NCI-H524 treated with DMSO at 0.1 percent for 48 hours (cell line): ENCODE results near the gene VAT1L.
A peak's percentile ranks its signal among the peaks of the same experiment; 100 is the strongest.

Experiments used
- DNase-seq: peaks from one replicate; lab custom pipeline; 2025; lab: John Stamatoyannopoulos, UW

Gene VAT1L

GRCh38 chr16:77782694-77783093 lies 5.7 kb upstream of the VAT1L start:
- DNase-seq: peak; percentile 55

- DNase-seq: no peak
These were observed 3.7 kb upstream of the VAT1L start for GRCh38 chr16:77784441-77785372.

GRCh38 chr16:77785373-77785764 lies 3.0 kb upstream of the VAT1L start:
- no peak for DNase-seq

- no peak for DNase-seq
These were observed 2.0 kb upstream of the VAT1L start for GRCh38 chr16:77786186-77786847.

GRCh38 chr16:77787452-77787851 lies 912 bp upstream of the VAT1L start:
- no peak for DNase-seq

GRCh38 chr16:77789085-77790008 lies 983 bp downstream of the VAT1L start:
- DNase-seq: no peak

GRCh38 chr16:77790009-77790372 lies 1.6 kb downstream of the VAT1L start:
- no peak for DNase-seq

- no peak for DNase-seq
These were observed 2.5 kb downstream of the VAT1L start for GRCh38 chr16:77790912-77791311.

GRCh38 chr16:77793417-77793816 lies 5.1 kb downstream of the VAT1L start:
- DNase-seq: no peak

GRCh38 chr16:77794586-77794985 lies 6.2 kb downstream of the VAT1L start:
- DNase-seq: no peak

GRCh38 chr16:77801817-77802216 lies 13.5 kb downstream of the VAT1L start:
- no peak for DNase-seq

GRCh38 chr16:77805398-77805797 lies 17.0 kb downstream of the VAT1L start:
- no peak for DNase-seq

GRCh38 chr16:77807021-77807420 lies 18.7 kb downstream of the VAT1L start:
- DNase-seq: no peak

- DNase-seq: no peak
These were observed 24.6 kb downstream of the VAT1L start for GRCh38 chr16:77812856-77813500.

GRCh38 chr16:77816293-77816692 lies 27.9 kb downstream of the VAT1L start:
- DNase-seq: no peak

GRCh38 chr16:77820340-77820739 lies 32.0 kb downstream of the VAT1L start:
- DNase-seq: no peak

- DNase-seq: no peak
These were observed 34.3 kb downstream of the VAT1L start for GRCh38 chr16:77822661-77823060.

- no peak for DNase-seq
These were observed 34.7 kb downstream of the VAT1L start for GRCh38 chr16:77823067-77823466.

- no peak for DNase-seq
These were observed 36.8 kb downstream of the VAT1L start for GRCh38 chr16:77825196-77825595.

- no peak for DNase-seq
These were observed 38.7 kb downstream of the VAT1L start for GRCh38 chr16:77827032-77827431.

GRCh38 chr16:77833921-77834634 lies 45.7 kb downstream of the VAT1L start:
- no peak for DNase-seq
